HG03439 (cell line): Measurements from ENCODE around the gene INTS2.
"Not testable (repeated sequence)": the region's sequence is repeated elsewhere in the genome, so short reads cannot be mapped to it uniquely, and the experiment has no call there.

Source experiments
- ATAC-seq: cut with Tn5 transposase; IDR thresholded peaks from one replicate; pipeline ENCODE4 v1.9.1; 2021; ENCODE audit warnings: mild to moderate bottlenecking, moderate library complexity; ENCODE audit not compliant: unreplicated experiment

INTS2 gene

DNA sequence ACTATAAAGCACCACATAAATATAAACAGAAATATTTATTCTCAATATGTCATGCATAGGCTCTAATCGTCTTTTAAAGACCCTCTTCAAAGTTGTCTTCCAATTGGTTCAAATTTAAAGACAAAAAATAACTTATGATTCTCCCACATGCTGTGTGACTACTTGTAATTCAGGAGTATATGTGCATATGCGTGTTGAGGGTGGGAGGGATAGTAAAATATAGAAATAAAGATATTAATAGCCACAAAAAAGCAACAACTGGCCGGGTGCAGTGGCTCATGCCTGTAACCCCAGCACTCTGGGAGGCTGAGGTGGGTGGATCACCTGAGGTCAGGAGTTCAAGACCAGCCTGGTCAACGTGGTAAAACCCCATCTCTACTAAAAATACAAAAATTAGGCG lies 33.5 kb downstream of the INTS2 start:
- ATAC-seq = not testable (repeated sequence)

DNA sequence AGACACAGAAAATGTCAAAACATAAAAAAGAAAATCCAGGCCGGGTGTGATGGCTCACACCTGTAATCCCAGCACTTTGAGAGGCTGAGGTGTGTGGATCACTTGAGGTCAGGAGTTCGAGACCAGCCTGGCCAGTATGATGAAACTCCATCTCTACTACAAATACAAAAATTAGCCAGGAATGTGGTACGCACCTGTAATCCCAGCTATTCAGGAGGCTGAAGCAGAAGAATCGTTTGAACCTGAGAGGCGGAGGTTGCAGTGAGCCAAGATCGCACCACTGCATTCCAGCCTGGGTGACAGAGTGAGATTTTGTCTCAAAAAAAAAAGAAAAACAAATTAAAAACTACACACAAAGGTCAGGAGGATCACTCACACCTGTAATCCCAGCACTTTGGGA lies 40.0 kb downstream of the INTS2 start:
- not testable (repeated sequence) for ATAC-seq

DNA sequence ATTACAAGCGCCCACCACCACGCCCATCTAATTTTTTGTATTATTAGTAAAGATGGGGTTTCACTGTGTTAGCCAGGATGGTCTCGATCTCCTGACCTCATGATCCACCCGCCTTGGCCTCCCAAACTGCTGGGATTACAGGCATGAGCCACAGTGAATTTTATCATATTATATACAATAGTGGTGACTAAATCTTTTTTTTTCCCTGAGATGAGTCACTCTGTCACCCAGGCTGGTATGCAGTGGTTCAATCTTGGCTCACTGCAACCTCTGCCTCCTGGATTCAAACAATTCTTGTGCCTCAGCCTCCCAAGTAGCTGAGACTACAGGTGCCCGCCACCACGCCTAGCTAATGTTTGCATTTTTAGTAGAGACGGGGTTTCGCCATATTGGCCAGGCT lies 41.9 kb downstream of the INTS2 start:
- not testable (repeated sequence) for ATAC-seq

DNA sequence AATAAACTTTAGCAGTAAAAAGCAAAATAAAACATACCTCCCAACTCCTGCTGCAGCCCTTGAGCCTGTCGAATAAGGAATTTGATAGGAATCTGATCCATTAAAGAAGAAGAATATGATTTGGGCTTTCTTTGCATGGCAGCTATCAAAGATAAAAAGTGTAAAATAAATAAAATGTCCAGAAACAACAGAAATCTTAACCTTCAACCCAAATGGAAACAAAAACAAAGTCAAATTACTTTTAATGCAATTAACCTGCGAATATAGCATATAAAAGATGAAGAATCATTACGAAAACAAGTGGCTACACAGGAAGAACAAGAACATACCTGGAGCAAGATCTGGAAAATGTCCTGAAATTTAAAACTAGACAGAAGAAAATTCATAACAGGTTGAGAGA lies 42.9 kb downstream of the INTS2 start:
- no peak for ATAC-seq

DNA sequence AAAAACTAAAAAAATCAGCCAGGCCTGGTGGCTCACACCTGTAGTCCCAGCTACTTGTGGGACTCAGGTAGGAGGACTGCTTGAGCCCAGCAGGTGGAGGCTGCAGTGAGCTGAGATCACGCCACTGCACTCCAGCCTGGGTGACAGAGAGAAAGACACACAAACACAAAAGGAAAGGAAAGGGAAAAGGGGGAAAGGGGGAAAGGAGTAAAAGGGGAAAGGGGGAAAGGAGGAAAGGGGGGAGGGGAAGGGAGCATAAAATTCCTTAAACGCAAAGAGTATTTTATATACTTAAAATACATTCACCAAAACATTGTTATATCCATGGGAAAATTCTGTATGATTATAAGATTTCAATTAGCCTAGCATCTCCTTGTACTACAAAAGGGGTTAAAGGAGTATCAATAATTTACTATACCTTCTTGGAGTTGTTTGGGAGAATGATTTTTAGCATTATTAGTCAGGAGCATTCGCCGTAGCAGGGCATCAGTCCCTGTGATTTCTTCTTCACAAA lies 47.1 kb downstream of the INTS2 start:
- no peak for ATAC-seq

DNA sequence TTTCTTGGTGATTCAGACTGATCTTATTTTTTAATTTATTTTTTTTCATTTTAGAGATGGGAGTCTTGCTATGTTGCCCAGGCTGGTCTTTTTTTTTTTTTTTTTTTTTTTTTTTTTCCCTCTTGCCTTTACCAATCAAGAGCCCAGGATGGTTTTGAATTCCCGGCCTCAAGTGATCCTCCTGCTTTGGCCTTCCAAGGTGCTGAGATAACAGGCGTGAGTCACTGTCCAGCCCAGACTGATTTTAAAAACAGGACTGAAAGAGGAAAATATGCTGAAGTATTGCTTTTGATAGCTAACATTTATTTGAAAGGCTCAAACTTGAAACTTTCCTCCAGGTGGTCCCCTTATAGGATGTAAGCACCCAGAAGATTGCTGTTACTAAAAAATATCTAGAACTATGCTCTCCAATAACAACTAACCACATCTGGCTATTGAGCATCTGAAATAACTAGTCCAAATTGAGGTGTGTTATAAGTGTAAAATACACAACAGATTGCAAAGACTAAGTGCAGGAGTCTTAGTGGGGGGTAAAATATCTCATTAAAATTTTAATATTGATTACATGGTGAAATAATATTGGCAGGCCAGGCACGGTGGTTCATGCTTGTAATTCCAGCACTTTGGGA lies 48.7 kb downstream of the INTS2 start:
- no peak for ATAC-seq

DNA sequence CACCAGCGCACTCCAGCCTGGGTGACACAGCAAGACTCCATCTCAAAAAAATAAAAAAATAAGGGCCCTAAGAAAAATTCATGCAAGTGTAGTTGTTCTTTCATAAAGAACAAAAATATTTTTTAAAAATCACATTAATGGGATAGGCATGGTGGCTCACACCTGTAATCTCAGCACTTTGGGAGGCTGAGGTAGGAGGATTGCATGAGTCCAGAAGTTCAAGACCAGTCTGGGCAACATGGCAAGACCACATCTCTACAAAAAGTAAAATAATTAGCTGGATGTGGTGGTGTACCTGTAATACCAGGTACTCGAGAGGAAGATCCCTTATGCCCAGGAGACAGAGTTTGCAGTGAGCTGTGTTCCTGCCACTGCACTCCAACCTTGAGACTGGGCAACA lies 49.3 kb downstream of the INTS2 start:
- no peak for ATAC-seq

DNA sequence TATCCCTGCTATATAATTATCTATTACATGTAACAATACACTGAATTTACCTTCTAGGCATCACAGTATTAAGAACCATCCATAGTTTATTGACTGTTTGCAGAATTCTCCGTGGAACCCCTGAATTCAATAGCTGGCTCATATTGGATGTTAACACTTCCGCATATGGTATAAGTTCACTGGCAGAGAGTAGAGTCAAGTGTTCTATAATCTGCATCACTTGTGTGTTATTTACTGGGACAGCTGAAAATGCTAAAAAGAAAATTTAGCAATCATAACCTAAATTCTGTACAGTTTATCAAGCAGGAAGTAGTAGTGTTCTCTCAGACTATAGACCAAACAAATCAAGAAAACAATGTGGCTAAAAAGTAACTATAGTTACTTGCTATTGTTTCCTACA lies 49.9 kb downstream of the INTS2 start:
- no peak for ATAC-seq

DNA sequence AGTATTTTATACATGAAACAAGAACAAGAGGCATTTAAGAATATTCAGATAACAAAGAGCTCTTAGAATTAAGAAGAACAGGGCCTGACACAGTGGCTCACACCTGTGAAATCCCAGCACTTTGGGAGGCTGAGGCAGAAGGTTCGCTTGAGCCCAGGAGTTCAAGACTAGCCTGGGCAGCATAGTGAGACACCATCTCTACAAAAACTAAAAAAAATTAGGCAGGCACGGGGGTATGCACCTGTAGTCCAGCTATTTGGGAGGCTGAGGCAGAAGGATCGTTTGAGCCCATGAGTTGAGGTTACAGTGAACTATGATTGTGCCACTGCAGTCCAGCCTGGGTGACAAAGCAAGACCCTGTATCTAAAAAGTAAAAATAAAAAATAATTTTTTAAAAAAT lies 52.0 kb downstream of the INTS2 start:
- no peak for ATAC-seq

DNA sequence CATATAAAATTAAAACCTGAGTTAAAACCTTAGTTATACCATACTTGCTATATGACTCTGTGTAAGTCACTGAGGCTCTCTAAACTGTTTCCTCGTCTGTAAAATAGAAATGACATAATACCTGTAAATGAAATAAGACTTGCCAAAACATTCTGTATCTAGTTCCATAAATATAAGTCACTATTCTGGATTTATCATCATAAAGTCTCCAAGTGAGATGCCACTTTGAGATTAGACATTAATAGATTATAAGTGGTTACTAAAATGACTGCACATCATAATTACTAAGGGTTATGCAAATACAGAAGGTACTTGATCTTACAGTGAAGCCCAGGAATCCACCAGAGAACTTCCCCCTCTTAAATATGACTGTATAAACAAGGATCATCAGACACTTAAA lies 52.5 kb downstream of the INTS2 start:
- ATAC-seq = no peak

DNA sequence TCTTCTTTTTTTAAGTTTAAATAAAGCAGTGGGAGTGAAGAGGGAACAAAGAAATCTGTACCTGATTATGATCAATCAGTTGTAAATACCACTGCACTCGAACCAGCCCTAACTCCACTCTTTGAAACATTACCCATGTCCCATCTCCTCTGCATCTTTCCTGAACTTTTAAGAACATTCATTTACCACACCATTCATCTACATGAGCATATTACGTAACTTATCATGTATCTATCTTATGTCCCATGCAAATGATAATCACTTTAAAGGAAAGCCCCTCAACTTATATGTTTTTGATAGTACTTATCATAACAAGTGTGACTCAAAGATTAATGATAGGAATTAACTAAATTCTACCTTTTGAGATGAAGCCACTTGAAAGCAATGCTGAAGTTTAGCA lies 53.7 kb downstream of the INTS2 start:
- ATAC-seq = no peak

DNA sequence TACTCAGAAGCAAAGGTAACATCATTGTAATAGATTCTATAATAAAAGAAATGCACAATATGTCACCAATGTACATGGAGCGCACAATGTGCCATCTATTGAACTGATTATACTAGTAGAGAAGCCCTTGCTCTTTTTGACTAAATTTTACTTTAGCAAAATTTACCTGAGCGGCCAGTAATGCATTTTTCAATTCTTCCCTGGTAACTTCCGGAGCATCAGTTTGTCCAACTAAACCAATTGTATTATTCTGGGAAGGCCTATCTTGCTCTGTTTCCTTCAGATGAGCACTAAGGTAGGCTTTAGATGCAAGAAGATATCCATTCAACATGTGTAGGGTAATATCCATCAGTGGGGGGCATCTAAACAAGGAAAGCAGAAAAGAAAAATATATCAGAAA lies 55.7 kb downstream of the INTS2 start:
- ATAC-seq = no peak

DNA sequence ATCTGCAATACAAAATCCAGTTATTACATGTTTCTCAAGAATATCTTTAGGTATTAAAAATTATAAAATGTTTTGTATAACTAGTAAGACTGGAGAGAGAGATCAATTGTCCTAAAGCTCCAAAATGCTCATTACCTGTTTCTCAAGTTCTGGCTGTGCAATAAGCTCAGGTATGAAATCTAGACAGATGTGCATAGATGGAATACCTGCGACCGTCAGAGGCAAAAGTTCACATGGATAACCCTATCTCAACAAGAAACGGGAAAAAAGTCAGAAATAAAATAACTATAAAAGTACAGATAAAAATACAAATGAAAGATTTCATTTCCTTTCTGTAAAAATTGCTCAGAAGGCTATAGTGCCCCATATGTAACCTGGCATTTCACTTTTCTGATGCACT lies 58.6 kb downstream of the INTS2 start:
- ATAC-seq = no peak

DNA sequence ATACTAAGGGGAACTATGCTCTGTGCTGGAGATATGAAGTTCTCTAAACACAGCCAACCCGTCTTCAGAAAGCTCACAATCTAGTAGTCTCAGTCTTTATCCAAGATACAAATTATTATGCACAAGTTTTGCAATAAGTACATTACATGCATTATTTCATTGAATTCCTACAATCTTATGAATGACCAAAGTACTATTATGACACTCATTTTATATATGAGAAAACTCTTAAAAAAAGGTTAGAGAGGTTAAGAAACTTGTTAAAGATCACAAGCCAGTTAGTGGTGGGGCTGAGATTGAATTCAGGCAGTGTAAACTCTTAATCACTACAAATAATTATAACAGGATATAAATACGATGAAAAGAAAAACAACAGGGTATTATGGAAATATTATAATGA lies 59.7 kb downstream of the INTS2 start:
- ATAC-seq = no peak

DNA sequence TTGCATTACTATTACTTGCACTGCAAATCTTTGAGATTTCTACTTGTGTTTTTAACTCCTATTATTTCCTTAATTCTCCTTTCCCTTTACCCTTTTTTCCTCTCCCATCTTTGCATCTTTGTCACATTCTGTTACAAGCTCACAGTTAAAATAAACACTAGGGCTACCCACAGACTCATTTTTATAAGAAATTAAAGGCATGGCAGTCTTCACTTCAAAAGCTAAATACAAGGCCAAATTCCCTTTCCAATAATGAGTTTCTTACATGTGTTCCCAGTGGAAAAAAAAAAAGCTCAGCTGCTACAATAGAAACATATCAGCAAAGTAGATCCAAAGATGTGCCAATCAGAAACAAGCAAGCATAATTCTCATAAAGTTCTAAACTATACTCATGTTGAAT lies 60.7 kb downstream of the INTS2 start:
- no peak for ATAC-seq

DNA sequence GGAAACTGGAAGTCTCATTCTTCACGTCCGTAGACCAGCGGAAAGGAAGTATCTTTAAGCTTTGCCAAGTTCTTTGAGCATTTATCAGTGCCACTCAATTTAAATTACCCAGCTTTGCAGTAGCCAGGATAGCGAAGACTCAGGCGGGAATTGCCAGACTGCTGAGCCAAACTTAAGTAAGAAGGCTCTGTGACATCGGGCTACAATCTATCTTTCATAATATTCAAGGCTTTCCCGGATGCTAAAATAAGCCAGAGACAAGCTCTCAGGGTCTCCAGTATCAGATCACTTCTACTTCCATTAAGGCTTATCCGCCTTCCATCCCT lies 64.0 kb downstream of the INTS2 start:
- ATAC-seq = peak; percentile 25

DNA sequence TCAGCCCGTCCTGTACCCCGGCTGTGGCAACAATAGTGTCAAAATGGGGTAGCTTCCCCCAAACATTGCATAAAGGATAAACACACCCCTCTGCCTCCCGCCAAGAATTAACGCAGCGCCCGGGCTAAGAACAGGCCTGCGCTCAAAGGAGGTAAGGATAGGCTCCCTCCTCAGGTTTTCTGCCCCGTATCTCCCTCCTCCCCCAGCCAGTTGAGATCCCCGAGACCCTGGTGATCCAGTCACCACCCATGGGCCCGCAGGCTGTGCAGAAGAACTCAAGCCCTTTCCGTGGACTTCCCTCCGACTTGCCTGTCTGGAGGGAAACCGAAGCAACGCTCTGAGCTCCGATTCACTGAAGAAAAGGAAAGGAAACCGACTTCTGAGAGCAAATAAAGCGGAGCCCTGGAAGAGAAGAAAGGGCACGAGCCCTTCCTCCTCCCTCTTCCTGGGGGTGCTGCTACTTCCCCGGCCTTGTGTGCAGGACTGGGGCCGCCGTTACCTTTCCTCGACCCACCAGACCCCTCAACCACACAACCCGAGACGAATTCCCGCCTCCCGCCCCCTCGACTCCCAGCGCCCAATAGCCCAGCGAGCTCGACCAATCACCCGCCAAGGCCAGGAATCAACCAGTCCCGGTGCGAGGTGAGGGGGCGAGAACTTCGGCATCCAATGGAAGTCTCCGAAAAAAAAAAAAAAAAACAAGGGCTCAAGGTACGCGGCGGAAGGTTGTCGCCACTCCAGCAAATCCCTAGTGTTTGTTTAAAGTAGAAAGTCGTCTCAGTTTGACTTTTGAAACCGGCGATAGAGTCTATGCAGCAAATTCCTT lies 64.6 kb downstream of the INTS2 start, which contains the start of gene BRIP1:
TSS of gene BRIP1 (minus strand) at position 554 of the 826 bp plus-strand sequence. CDS start 1,989 bp downstream, outside the sequence.
- ATAC-seq = peak; percentile 89

DNA sequence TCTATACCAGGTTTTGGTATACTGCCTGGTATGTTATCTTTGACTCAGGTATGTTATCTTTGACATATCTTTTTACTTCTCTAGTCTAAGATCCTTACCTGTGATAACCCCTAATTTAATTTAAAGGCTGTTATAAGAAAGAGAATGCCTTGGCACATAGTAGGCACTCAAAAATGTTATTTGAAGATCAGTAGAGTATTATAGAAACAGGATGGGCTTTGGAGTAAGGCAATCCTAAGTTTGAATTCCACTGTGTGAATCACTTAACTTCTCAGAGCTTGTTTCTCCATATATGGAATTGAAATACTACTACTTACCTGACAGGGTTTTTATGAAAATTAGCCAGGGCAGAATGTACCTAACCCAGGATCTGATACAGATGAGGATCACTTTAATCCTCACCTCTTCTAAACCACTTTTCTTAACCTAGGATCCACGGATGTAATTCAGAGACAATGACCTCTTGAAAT lies 65.6 kb downstream of the INTS2 start:
- no peak for ATAC-seq

DNA sequence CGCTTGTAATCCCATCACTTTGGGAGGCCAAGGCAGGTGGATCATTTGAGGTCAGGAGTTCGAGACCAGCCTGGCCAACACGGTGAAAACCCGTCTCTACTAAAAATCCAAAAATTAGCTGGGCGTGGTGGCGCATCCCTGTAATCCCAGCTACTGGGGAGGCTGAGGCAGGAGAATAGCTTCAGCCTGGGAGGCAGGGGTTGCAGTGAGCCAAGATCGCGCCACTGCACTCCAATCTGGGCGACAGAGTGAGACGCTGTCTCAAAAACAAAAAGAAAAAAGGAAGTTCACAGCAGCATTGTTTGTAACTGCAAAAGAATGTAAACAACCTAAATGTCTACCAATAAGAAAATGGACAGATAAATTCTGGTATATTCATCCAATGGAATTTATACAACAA lies 67.4 kb downstream of the INTS2 start:
- ATAC-seq = not testable (repeated sequence)

DNA sequence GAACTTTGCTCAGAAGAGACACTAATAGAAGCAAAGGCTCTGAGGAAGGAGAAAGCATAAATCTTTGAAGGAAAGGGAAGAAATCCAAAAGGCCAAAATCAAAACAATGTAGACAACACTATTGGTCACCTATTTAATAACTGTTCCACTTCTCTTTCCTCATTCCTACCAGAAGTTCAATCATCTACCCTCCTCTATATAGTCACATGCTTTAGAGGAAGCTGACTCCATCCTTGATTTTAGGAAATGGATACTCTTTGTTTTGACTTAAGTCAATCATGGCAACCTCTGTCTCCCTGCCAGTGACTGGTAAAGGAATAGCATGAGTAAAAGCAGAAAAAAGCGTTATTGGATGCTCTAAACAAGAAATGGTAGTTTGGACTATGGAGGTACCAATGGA lies 71.7 kb downstream of the INTS2 start:
- ATAC-seq = no peak

DNA sequence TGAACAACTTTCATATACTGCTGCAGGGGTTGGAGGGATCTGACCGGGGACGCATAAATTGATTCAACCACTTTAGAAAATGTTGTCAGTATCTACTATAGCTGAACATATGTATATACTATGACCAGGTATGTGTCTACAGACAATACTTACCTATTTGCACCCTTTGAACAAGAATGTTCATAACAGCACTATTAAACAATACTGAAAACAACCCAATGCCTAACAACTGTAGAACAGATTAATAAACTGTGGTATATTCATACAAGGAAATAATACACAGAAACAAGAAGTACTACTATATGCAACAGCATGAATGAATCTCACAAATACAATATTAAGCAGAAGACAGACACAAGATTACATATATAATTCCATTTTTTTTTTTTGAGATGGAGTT lies 74.9 kb downstream of the INTS2 start:
- ATAC-seq = no peak

DNA sequence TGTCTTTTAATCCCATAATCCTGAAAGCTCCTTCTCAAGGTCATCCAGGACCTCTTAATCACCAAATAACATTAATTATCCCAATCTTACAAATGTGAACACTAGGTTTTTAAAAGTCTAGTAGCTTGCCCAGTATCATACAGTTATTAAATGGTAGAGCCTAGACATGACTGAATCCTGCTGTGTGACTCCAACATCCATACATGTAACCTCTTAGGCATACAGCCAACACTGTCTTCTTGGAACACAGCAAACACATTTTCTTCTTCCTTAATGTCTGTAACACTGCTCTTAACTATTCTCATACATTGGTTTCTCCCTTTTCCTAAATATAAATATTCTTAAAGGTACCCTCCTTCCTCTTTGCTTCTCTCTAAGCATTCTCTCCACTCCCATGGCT lies 78.1 kb downstream of the INTS2 start:
- ATAC-seq = no peak
